Cortex of kidney (tissue), 1 donor: ENCODE measurements around the gene METTL25B.

Experiments
- DNase-seq: peaks from one replicate; lab custom pipeline; 2025; lab: John Stamatoyannopoulos, UW

METTL25B gene

GRCh38 chr1:156768610-156769295 is 40.5 kb downstream of the METTL25B start:
- no peak for DNase-seq

- no peak for DNase-seq
These were observed 44.0 kb downstream of the METTL25B start for GRCh38 chr1:156772222-156772621.

- no peak for DNase-seq
These were observed 44.6 kb downstream of the METTL25B start for GRCh38 chr1:156772728-156773497.

- no peak for DNase-seq
These were observed 45.3 kb downstream of the METTL25B start for GRCh38 chr1:156773607-156774006.

GRCh38 chr1:156775799-156776198 is 47.5 kb downstream of the METTL25B start:
- no peak for DNase-seq

- no peak for DNase-seq
These were observed 48.7 kb downstream of the METTL25B start for GRCh38 chr1:156776942-156777341.

- DNase-seq: no peak
These were observed 49.3 kb downstream of the METTL25B start for GRCh38 chr1:156777573-156777972.

GRCh38 chr1:156781585-156782186 is 53.4 kb downstream of the METTL25B start:
- no peak for DNase-seq

- DNase-seq: no peak
These were observed 57.2 kb downstream of the METTL25B start for GRCh38 chr1:156785458-156785857.
